AG10803 (cell line): Measurements from ENCODE around the gene DPH5.
"Not testable (repeated sequence)": the region's sequence is repeated elsewhere in the genome, so short reads cannot be mapped to it uniquely, and the experiment has no call there.

ENCODE experiments used
- DNase-seq: peaks from one replicate; pipeline ENCODE4 v3.0.0; 2010; ENCODE audit warnings: low read depth
- H3K4me3 ChIP-seq: 2 replicates; pipeline ENCODE4 v1.5.1; 2011; ENCODE audit warnings: mild to moderate bottlenecking, low read length, control low read depth
- CTCF ChIP-seq: conservative IDR thresholded peaks from 2 replicates; pipeline ENCODE4 v1.5.1; 2011; ENCODE audit warnings: mild to moderate bottlenecking, low read length, control low read depth, inconsistent platforms

The DPH5 gene

GRCh38 chr1:100952104-100952745, 73.4 kb downstream of the DPH5 start:
- no peak for TF ChIP-seq CTCF
- no peak for DNase-seq
- H3K4me3 ChIP-seq: no peak overlapping the region

DNA sequence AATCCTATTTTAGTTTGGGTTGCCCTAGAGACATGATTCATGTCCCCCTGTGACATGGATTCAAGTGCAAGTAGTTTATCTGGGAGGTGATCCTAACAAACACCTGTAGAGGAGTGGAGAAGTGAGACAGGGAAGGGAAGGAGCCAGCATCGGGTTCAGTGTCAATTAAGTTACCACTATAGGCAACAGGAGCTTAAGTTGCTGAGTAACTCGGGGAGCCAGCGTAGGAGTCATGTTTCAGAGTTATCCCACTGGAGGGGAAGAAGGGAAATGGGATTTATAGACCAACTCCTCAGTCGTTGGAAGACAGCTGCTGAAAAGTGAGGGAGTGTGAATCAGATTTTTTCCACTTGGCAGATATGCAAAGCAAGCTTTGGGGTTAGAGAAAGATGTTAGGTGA, 74.8 kb downstream of the DPH5 start:
- no peak overlapping the region for H3K4me3 ChIP-seq
- no peak for TF ChIP-seq CTCF
- DNase-seq: peak; percentile 24

DNA sequence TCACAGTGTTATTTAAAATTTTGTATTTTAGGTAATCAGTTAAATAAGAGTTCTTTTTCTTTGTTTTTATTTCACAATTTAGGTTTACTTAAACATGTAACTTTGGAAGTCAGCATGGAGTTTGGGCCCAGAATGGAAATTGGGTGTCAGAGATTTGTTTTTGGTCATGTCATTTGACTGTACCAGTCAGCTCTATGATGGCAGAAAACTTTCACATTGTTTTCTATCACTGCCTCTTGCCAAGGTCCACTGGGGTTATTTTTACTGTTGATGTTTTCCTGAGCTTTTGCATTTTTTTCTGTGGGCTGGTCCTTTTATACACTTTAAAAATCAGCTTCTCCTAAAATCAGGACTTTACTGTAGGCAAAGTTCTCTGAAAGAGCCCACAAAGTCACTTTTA, 75.2 kb downstream of the DPH5 start:
- no peak for TF ChIP-seq CTCF
- no peak for DNase-seq
- no peak overlapping the region for H3K4me3 ChIP-seq

- DNase-seq, H3K4me3 ChIP-seq: not testable (repeated sequence)
These were observed 75.9 kb downstream of the DPH5 start for GRCh38 chr1:100949515-100950158.

- H3K4me3 ChIP-seq, DNase-seq: not testable (repeated sequence)
These were observed 76.7 kb downstream of the DPH5 start for GRCh38 chr1:100948721-100949405.

- DNase-seq, H3K4me3 ChIP-seq: not testable (repeated sequence)
These were observed 77.8 kb downstream of the DPH5 start for GRCh38 chr1:100947816-100948215.

- not testable (repeated sequence) for DNase-seq, H3K4me3 ChIP-seq
These were observed 79.5 kb downstream of the DPH5 start for GRCh38 chr1:100946064-100946463.

DNA sequence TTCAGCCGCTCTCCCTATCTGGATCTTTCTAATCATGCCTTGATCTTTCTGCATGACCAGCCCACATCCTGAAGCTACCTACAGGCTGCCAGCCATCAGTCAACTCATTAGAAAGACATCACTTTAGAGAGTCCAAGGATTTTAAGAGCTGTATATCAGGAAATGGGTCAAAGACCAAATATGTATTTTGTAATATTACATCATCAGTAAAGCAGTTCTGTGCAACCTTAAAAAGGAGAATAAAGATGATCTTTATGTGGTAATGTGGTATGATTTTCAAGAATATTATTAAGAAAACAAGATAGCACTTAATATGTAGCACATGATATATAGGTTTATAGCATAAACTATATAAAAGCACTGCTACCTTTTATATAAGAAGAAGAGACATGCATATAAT, 82.1 kb downstream of the DPH5 start:
- H3K4me3 ChIP-seq: no peak overlapping the region
- DNase-seq: no peak
- no peak for TF ChIP-seq CTCF

DNA sequence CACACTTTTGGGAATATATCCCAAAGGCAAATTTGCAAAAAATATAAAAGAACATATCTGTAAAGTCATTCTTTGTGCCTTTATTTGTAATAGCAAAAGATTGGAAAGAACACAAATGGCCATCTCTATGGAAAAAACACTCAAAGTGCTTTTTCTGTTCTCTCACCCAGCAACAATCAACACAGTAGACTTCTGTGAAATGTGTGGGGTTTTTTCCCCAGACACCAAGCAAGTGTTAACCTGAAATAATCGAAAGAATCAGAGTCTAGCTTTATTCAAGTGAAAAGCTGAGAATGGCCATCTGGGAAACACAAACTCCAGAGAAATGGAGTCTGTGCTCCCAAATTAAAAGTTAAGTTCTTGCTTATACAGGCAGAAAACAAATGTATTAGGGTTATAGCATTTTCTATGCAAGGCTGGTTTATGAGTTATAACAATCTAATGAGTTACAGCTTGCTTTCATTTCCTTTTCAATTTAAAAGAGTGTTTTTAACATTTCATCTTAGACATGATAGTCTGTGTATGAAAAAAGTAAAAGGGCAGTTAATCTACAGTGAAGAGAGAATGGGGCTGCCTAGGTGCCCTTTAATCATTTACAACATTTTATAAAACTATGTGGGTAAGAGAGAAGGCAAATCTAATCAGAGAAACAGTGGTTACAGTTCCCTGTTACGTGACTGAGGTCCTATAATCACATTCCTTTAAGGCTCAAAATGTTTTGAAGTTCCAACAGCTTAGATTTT, 83.1 kb downstream of the DPH5 start:
- no peak for TF ChIP-seq CTCF
- no peak overlapping the region for H3K4me3 ChIP-seq
- DNase-seq: no peak
